Measurements from ENCODE around the gene CDK15. TPM values are rescaled to one million over a fixed set of nuclear protein-coding genes. Genes with fewer than 3 reads are reported as not detected.

CDK15 gene
- total RNA-seq, 2 donors from 2014 or later = 0.47 to 0.72 TPM

DNA sequence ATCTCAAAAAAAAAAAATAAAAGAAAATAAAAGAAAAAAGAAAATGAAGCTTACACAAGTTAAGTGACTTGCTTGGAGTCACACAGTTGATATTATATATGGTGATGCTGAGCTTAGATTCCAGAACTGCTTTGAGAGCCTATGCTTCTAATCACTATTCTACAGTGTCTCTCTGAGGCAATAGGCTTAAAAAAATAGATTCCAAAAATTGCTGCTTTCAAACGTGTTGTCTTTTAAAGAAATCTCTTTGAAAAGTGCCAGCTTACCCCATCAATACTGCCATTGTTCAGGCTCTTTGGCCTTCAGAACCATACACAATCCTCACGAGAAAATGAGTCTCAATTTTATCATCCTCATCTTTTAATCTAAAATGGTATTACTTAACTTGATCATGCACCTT is 102.6 kb downstream of the CDK15 start:
- no peak for DNase-seq
- H3K27me3 ChIP-seq = no peaks in the 10 kb centered on the region
- H3K36me3 ChIP-seq = no peaks in the 10 kb centered on the region
- intact Hi-C loops (cut with DNase I) = no loop called here
- no peaks in the 10 kb centered on the region for H3K9me3 ChIP-seq
- no peak overlapping the region for H3K27ac ChIP-seq
- H3K9ac ChIP-seq (ENCODE audit: low read depth in 2 of 2, low read length in 2 of 2) = no peak overlapping the region
- H3K4me1 ChIP-seq = no peaks in the 10 kb centered on the region
- no peak overlapping the region for H3K4me3 ChIP-seq
- TF ChIP-seq, protein P1, sequence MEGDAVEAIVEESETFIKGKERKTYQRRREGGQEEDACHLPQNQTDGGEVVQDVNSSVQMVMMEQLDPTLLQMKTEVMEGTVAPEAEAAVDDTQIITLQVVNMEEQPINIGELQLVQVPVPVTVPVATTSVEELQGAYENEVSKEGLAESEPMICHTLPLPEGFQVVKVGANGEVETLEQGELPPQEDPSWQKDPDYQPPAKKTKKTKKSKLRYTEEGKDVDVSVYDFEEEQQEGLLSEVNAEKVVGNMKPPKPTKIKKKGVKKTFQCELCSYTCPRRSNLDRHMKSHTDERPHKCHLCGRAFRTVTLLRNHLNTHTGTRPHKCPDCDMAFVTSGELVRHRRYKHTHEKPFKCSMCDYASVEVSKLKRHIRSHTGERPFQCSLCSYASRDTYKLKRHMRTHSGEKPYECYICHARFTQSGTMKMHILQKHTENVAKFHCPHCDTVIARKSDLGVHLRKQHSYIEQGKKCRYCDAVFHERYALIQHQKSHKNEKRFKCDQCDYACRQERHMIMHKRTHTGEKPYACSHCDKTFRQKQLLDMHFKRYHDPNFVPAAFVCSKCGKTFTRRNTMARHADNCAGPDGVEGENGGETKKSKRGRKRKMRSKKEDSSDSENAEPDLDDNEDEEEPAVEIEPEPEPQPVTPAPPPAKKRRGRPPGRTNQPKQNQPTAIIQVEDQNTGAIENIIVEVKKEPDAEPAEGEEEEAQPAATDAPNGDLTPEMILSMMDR (IDR thresholded peaks at IDR 0.05) = no peak

DNA sequence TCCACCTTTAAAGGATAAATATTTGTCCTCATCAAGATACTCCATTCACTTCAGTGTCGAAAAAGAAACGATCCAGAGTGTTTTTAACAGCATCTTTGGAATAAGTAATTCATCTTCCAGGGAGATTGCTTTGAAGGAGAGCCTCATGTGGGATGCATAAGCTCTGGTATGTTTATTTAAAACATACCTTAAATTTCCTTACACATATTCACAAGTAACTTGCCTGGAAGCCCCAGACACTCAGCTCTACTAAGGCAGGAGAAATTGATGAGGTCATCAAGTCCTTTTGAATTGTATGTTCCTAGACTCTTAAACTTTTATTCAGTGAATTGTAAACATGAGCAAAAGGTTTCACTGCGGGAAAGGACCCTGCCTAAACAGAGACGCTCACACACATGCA is 103.0 kb downstream of the CDK15 start:
- H3K36me3 ChIP-seq = no peaks in the 10 kb centered on the region
- H3K27me3 ChIP-seq = no peaks in the 10 kb centered on the region
- no peaks in the 10 kb centered on the region for H3K9me3 ChIP-seq
- no peak overlapping the region for H3K9ac ChIP-seq (ENCODE audit: low read depth in 2 of 2, low read length in 2 of 2)
- intact Hi-C loops (cut with DNase I) = no loop called here
- no peaks in the 10 kb centered on the region for H3K4me1 ChIP-seq
- H3K4me3 ChIP-seq = no peak overlapping the region
- no peak overlapping the region for H3K27ac ChIP-seq
- TF ChIP-seq, protein P1 (IDR thresholded peaks at IDR 0.05) = no peak
- DNase-seq = no peak

DNA sequence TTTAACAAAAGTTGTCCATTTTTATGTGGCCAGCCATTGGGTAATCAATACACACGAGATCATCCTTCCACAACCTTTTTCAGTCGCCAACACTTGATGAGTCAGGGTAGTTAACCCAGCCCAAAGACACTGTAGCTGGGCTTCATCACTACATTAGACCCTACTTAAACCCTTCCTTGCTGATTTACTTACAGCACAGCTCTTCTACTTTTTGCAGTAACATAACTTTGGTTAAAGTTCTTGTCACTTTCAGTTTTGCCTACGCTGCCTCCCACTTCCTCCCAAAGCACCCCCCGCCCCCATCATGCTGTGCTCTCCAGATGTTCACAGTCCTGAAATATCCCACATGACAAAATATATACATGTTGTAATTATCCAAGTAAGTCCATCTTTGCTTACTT is 103.6 kb downstream of the CDK15 start:
- no peak for DNase-seq
- intact Hi-C loops (cut with DNase I) = no loop called here
- no peak overlapping the region for H3K27ac ChIP-seq

DNA sequence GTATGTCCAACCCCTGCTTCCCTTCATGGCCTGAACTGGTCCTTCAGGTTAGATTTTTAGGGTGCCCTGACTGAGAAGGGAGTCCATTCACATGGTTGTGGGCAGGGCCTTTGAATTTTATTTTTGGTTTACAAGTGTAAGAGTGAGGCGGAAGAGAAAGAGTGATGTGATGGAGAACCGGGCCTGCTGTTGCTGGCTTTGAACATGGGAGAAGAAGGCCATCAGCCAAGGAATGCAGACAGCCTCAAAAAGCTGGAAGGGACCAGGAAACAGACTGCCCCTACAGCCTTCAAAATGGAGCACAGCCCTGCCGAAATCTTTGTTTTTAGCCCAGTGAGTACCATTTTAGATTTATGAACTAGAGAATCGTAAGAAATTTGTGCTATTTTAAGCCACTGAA is 105.0 kb downstream of the CDK15 start:
- H3K4me1 ChIP-seq = no peaks in the 10 kb centered on the region
- DNase-seq = no peak
- TF ChIP-seq, protein P1 (IDR thresholded peaks at IDR 0.05) = no peak
- no peaks in the 10 kb centered on the region for H3K36me3 ChIP-seq
- H3K4me3 ChIP-seq = no peak overlapping the region
- intact Hi-C loops (cut with DNase I) = no loop called here
- no peaks in the 10 kb centered on the region for H3K9me3 ChIP-seq
- H3K9ac ChIP-seq (ENCODE audit: low read depth in 2 of 2, low read length in 2 of 2) = no peak overlapping the region
- H3K27ac ChIP-seq = no peak overlapping the region
- H3K27me3 ChIP-seq = no peaks in the 10 kb centered on the region

More for the DNA sequence above, 103.6 kb downstream of the CDK15 start:
- Histone ChIP-seq H3K4me1 (no peaks in the 10 kb centered on the region), H3K36me3 (no peaks in the 10 kb centered on the region), H3K9ac (ENCODE audit: low read depth in 2 of 2, low read length in 2 of 2) (no peak overlapping the region), H3K9me3 (no peaks in the 10 kb centered on the region), H3K27me3 (no peaks in the 10 kb centered on the region), H3K4me3 (no peak overlapping the region)
- TF ChIP-seq, protein P1 (IDR thresholded peaks at IDR 0.05) = no peak

DNA sequence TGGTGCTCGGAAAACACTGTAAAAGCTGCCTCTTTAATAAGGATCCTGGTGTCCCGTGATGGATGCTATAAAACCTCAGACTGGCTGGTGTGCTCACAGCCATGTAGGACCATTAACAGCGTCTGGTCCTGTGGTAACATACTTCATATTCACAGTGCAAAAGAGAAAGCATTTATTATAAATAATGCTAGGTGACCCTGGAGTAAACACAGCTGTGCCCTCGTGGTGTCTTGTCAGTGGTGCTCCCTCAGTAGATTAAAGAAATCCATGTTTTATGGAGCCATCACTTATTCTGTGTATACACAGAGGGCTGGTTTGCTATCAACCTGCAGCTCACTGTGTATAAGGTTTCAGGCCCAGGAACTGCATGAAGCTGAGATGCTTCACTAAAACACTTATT is 106.9 kb downstream of the CDK15 start:
- Histone ChIP-seq H3K4me3 (no peak overlapping the region), H3K4me1 (no peaks in the 10 kb centered on the region), H3K36me3 (no peaks in the 10 kb centered on the region), H3K9ac (ENCODE audit: low read depth in 2 of 2, low read length in 2 of 2) (no peak overlapping the region), H3K9me3 (no peaks in the 10 kb centered on the region), H3K27me3 (no peaks in the 10 kb centered on the region), H3K27ac (no peak overlapping the region)
- intact Hi-C loops (cut with DNase I) = no loop called here
- no peak for DNase-seq
- TF ChIP-seq, protein P1 (IDR thresholded peaks at IDR 0.05) = no peak

DNA sequence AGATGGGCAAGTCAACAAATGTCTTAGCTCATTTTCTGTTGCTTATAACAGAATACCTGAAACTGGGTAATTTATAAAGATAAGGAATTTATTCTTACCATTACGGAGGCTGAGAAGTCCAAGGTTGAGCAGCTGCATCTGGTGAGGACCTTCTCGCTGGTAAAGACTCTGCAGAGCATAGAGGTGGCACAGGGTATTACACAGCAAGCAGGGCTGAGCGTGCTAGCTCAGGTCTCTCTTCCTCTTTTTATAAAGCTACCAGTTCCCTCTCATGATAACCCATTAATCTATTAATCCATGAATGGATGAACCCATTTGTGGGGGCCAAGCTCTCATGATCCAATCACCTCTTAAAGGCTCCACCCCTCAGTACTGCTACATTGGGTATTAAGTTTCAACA is 109.1 kb downstream of the CDK15 start:
- TF ChIP-seq, protein P1 (IDR thresholded peaks at IDR 0.05) = no peak
- intact Hi-C loops (cut with DNase I) = no loop called here
- DNase-seq = no peak

More for the DNA sequence above, 109.1 kb downstream of the CDK15 start:
- Histone ChIP-seq H3K4me1 (no peaks in the 10 kb centered on the region), H3K4me3 (no peak overlapping the region), H3K27me3 (no peaks in the 10 kb centered on the region), H3K36me3 (no peaks in the 10 kb centered on the region), H3K27ac (no peak overlapping the region), H3K9me3 (no peaks in the 10 kb centered on the region), H3K9ac (ENCODE audit: low read depth in 2 of 2, low read length in 2 of 2) (no peak overlapping the region)
